ENCODE data around the gene TTC27.
"Not testable (repeated sequence)": the region's sequence is repeated elsewhere in the genome, so short reads cannot be mapped to it uniquely, and the experiment has no call there.

DNA sequence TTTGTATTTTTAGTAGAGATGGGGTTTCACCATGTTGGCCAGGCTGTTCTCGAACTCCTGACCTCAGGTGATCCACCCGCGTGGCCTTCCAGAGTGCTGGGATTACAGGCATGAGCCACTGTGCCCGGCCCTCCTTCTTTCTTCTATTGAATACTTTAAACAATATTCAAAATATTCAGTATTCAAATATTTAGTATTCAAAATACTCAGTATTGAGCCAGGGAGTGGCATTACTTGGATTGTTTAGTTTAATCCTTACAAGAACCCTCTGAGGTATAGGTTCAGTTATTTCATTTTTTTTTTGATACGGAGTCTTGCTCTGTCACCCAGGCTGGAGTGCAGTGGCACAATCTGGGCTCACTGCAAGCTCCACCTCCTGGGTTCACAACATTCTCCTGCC is 10.7 kb downstream of the TTC27 start:
- TF ChIP-seq, protein P1, sequence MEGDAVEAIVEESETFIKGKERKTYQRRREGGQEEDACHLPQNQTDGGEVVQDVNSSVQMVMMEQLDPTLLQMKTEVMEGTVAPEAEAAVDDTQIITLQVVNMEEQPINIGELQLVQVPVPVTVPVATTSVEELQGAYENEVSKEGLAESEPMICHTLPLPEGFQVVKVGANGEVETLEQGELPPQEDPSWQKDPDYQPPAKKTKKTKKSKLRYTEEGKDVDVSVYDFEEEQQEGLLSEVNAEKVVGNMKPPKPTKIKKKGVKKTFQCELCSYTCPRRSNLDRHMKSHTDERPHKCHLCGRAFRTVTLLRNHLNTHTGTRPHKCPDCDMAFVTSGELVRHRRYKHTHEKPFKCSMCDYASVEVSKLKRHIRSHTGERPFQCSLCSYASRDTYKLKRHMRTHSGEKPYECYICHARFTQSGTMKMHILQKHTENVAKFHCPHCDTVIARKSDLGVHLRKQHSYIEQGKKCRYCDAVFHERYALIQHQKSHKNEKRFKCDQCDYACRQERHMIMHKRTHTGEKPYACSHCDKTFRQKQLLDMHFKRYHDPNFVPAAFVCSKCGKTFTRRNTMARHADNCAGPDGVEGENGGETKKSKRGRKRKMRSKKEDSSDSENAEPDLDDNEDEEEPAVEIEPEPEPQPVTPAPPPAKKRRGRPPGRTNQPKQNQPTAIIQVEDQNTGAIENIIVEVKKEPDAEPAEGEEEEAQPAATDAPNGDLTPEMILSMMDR (IDR thresholded peaks at IDR 0.05): not testable (repeated sequence)
- TF ChIP-seq ZFX (IDR thresholded peaks at IDR 0.05; ENCODE audit: borderline replicate concordance): not testable (repeated sequence)

All from 22Rv1 (cell line).